GM12873 (cell line): ENCODE measurements around the gene BHLHE40.

Source experiments
- TF ChIP-seq, protein P1 (sequence below): IDR thresholded peaks from 2 replicates; pipeline ENCODE4 v1.5.1; 2012; ENCODE audit warnings: low read depth, mild to moderate bottlenecking, moderate library complexity, low read length, control low read depth; ENCODE audit not compliant: insufficient read depth; ENCODE audit errors: missing control alignments

BHLHE40 gene

DNA sequence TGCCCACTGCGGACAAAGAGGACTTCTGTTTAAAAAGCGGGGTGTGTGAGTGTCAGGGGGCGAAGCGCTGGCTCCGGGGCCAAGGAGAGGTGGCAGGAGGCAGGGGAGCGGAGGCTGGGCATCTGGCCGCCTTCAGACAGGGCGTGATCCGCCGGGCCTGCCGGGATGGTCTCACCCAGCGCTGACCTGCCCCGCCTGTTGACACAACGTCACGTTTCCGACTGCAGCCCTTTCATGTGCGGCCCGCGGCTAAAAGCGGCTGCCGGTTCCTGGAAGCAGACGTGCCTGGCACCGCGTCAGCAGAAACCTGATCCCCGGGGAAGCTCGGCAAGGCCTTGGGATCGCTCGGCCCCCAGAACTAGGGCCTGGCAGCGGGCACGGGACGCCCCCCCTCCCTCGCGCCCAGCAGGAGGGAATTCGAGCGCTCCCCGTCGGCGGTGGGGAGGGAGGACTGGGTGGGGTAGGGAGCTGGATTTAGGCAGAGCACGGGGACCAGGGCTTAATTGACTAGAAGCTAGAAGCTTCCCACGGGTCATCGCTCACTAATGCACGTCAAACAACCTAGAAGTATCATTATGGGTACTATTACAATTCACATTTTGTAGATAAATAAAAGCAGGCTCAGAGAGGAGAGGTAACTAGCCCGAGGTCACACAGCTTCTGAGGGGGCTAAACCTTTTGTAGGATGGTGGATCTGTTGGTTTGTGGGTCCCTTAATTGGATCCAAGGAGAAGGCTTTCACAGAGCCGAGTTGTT, 7.7 kb downstream of the BHLHE40 start:
- TF ChIP-seq, protein P1, sequence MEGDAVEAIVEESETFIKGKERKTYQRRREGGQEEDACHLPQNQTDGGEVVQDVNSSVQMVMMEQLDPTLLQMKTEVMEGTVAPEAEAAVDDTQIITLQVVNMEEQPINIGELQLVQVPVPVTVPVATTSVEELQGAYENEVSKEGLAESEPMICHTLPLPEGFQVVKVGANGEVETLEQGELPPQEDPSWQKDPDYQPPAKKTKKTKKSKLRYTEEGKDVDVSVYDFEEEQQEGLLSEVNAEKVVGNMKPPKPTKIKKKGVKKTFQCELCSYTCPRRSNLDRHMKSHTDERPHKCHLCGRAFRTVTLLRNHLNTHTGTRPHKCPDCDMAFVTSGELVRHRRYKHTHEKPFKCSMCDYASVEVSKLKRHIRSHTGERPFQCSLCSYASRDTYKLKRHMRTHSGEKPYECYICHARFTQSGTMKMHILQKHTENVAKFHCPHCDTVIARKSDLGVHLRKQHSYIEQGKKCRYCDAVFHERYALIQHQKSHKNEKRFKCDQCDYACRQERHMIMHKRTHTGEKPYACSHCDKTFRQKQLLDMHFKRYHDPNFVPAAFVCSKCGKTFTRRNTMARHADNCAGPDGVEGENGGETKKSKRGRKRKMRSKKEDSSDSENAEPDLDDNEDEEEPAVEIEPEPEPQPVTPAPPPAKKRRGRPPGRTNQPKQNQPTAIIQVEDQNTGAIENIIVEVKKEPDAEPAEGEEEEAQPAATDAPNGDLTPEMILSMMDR, result no peak

DNA sequence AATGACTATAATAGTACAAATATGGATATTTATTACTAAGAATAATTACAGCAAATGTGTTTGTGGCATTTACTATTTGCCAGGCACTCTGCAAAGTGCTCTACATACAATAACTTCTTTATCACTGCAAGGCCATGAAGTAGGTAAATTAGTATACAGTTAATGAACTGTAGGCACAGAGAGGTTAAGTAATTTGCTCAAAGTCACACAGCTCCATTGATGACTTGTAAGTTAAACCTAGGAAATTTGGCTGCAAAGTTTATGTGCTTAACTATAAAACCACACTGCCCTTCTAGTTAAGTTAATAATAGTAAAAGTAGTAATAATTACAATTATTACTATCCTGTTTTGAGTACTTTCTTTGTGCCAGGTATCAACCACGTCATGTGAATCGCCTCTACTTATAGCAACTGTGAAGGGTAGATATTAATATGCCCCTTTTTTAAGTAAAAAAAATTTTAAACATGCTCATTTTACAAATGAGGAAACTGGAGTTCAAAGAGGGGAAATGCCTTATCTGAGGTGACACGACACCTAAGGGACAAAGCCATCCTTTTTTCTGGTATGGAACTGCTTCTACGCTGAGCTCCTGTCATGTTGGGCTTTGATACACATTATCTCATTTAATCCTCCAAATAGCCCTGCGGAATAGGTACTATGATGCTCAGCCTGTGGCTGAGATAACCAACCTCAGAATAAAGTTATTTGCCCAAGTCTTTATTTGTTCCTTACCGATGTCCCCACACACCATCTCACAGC, 8.5 kb downstream of the BHLHE40 start:
- TF ChIP-seq, protein P1, result no peak

DNA sequence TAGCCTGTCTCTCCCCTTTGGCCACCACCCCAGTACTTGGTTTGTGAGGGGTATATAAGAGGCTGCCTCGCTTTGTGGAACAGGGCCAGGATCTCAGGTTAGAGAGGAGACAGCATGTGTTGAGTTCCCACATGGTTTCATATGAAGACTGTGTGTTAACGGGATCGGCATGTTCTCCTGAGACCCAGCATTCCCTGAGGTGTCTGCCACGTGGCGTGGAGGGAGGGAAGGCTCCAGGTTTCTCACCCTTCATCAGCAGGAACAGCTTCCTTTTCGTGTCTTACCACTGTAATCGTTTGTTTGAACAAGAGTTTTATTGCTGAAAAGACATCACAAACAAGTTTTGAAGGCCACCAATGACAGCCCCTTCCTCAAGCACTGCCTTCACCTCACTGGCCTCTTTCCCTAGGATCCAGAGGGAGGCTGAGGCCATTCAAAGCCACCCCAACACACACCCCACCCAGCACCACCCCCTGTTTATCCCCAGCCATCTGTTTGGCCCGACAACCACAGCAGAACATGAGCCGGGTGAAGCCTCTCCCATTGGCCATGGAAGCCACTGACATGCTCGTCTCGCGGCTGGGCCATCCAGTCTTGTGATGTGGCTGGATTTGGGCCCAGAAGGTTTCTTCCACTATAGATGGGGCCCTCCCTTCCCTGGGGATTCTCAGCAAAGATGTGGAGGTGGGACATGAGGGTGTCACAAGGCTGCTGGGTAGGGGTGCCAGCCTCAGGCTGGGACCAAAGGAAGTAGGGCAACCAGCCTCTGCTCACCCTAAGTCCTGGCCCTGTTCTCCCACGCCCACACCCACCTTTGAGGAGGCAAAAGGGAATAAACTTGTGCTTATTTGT, 10.0 kb downstream of the BHLHE40 start:
- TF ChIP-seq, protein P1, result no peak

DNA sequence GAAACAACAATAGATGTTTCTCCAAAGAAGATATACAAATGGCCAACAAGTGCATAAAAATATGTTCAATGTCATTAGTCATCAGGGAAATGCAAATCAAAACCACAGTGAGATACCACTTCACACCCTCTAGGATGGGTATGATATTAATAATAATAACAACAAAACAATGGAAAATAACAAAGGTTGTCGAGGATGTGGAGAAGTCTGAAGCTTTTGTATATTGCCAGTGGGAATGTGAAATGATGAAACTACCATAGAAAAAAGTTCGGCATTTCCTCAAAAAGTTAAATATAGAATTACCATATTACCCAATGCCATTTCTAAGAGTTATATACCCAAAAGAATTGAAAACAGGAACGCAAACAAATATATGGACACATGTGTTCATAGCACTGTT, 10.8 kb downstream of the BHLHE40 start:
- TF ChIP-seq, protein P1, result no peak

DNA sequence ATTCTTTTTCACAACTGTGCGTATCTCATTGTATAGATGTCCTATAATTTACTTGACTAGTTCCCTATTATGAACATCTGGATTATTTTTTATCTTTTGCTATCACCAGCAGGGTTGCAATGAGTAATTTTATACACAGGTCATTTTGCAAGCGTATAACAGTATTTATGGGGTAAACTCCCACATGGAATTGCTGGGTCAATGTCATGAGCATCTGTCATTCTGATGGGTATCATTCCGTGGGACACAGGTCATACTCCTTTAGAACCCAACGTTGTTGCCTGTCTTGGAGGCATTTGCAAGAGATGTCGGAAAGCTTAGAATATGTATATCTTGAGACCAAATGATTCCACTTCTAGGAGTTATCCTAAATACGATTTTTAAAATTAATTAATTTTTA, 12.9 kb downstream of the BHLHE40 start:
- TF ChIP-seq, protein P1, result no peak

DNA sequence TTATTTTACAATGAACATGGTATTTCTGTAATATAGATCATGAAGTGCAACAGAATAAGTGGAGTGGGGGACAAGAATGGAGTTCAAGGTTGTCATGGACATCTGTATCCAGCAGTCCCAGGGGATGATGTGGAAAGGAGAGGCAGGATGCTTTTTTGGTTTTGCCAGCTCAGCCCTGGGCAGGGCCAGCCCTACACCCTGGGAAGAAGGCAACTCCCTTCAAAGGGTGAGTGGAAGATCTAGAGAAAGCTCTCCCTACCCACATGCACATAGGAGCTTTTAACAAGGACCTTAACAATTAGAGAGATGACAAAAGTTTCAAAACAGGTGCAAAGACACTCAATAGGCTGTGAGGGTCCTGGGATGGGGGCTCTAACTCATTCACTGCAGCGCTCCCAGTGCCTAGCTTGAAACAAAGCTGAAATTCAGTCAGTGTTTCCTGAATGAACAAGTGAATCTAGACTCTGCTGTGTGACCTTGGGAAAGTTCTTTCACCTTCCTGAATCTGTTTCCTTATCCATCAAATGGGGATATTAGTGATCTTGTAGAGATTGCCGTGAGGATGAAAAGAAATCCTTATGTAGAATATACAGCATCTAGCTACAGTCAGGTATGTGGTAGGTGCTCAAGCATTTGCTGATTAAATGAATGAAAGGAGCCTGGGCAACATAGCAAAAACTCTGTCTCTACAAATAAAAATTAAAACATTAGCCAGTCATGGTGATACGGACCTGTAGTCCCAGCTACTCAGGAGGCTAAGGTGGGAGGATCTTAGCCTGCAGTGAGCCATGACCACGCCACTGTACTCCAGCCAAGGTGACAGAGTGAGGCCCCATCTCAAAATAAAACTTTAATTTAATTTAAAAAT, 14.3 kb downstream of the BHLHE40 start:
- TF ChIP-seq, protein P1, result no peak
